Vagina (tissue), 2 donors: ENCODE data around the gene AMBRA1.

ENCODE experiments used
- POLR2A ChIP-seq, 2 donors: fragments of 450-650 bp; IDR thresholded peaks; one replicate each; pipeline ENCODE4 v1.6.1; 2017; ENCODE audit warnings: antibody characterized with exemption in 2 of 2, mild to moderate bottlenecking in 2 of 2, moderate library complexity in 2 of 2
- POLR2AphosphoS5 ChIP-seq, 2 donors: sonication (generic); formaldehyde crosslinking; IDR thresholded peaks; one replicate each; pipeline ENCODE4 v1.9.0; 2017; ENCODE audit warnings: antibody characterized with exemption in 2 of 2, mild to moderate bottlenecking in 2 of 2, low read depth in 1 of 2; ENCODE audit not compliant: insufficient read depth in 1 of 2
- TF ChIP-seq, protein P1 (sequence below), 3 experiments: fragments of 450-650 bp in 2 of 3; fragments of 200-600 bp in 1 of 3; sonication (generic) in 1 of 3; IDR thresholded peaks; one replicate each; pipeline ENCODE4 v1.5.1; 2017 to 2019; ENCODE audit warnings: antibody characterized with exemption in 3 of 3, mild to moderate bottlenecking in 2 of 3, moderate library complexity in 2 of 3

DNA sequence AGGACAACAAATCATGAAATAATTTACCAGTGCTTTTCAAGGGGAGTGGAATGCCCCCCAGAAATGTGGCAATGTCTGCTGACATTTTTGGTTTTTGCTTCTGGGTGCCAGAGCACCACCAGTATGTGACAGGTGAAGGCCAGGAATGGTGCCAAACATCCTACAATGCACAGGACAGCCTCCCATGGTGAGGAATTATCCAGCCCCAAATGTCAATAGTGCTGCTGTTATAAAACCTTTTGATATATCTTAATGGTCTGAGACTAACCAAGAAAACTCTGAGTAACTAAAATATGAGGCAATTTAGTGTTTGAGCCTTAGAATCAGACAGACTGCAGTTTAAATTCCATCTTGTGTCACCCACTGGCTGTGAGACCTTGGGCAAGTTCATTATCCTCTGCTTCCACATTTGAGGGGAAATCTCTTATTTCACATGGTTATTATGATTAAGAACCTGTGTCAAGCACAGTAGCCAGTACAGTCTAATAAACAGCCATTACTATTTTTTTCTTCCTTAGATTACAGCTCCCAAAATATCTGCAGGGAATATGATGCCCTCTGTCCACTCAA is 69.5 kb downstream of the AMBRA1 start:
- TF ChIP-seq, protein P1, sequence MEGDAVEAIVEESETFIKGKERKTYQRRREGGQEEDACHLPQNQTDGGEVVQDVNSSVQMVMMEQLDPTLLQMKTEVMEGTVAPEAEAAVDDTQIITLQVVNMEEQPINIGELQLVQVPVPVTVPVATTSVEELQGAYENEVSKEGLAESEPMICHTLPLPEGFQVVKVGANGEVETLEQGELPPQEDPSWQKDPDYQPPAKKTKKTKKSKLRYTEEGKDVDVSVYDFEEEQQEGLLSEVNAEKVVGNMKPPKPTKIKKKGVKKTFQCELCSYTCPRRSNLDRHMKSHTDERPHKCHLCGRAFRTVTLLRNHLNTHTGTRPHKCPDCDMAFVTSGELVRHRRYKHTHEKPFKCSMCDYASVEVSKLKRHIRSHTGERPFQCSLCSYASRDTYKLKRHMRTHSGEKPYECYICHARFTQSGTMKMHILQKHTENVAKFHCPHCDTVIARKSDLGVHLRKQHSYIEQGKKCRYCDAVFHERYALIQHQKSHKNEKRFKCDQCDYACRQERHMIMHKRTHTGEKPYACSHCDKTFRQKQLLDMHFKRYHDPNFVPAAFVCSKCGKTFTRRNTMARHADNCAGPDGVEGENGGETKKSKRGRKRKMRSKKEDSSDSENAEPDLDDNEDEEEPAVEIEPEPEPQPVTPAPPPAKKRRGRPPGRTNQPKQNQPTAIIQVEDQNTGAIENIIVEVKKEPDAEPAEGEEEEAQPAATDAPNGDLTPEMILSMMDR (IDR thresholded peaks at IDR 0.05), result no peak
- TF ChIP-seq POLR2AphosphoS5 (IDR thresholded peaks at IDR 0.05; ENCODE audit: insufficient read depth in 1 of 2, low read depth in 1 of 2) (no peak), POLR2A (IDR thresholded peaks at IDR 0.05) (no peak)
